Gastrocnemius medialis (tissue), 4 donors: ENCODE measurements around the gene SFR1.

Source experiments
- POLR2A ChIP-seq, 2 donors: fragments of 450-650 bp; IDR thresholded peaks; one replicate each; pipeline ENCODE4 v1.6.1; 2017; ENCODE audit warnings: antibody characterized with exemption in 2 of 2, mild to moderate bottlenecking in 2 of 2, moderate library complexity in 2 of 2
- TF ChIP-seq, protein P1 (sequence below), 5 experiments: fragments of 450-650 bp in 3 of 5; fragments of 200-600 bp in 2 of 5; sonication (generic) in 2 of 5; IDR thresholded peaks in 4 of 5; conservative IDR thresholded peaks in 1 of 5; 1 replicate in 4 of 5; 2 replicates in 1 of 5; pipeline ENCODE4 v1.5.1; 2016 to 2019; ENCODE audit warnings: antibody characterized with exemption in 5 of 5, mild to moderate bottlenecking in 3 of 5, moderate library complexity in 3 of 5

DNA sequence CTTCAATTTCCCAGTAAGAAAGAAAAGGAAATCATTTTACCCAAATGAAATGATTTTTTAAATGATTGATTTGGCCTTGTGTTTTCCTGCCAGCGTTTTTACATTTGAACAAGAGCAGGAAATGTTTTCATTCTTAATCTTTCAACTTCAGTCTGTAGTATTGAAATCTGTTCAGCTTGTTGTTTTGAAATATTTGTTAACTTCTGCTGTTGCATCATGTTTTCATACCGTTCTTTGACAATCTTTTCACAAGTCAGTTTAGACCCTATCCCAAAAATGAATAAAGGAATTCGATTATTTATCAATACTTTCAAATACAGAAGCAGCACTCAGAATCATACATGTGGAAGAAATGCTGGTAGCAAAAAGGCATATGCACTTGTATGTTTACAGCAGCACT, 8.1 kb downstream of the SFR1 start:
- TF ChIP-seq, protein P1, sequence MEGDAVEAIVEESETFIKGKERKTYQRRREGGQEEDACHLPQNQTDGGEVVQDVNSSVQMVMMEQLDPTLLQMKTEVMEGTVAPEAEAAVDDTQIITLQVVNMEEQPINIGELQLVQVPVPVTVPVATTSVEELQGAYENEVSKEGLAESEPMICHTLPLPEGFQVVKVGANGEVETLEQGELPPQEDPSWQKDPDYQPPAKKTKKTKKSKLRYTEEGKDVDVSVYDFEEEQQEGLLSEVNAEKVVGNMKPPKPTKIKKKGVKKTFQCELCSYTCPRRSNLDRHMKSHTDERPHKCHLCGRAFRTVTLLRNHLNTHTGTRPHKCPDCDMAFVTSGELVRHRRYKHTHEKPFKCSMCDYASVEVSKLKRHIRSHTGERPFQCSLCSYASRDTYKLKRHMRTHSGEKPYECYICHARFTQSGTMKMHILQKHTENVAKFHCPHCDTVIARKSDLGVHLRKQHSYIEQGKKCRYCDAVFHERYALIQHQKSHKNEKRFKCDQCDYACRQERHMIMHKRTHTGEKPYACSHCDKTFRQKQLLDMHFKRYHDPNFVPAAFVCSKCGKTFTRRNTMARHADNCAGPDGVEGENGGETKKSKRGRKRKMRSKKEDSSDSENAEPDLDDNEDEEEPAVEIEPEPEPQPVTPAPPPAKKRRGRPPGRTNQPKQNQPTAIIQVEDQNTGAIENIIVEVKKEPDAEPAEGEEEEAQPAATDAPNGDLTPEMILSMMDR (IDR thresholded peaks at IDR 0.05 in 4 of 5, conservative IDR thresholded peaks at IDR 0.05 in 1 of 5), result no peak
- no peak for TF ChIP-seq POLR2A (IDR thresholded peaks at IDR 0.05)
